K562 (cell line): ENCODE results near the gene SLC6A4. TPM values are rescaled to one million over a fixed set of nuclear protein-coding genes. Genes with fewer than 3 reads are reported as not detected.

Source experiments
- C11orf30 ChIP-seq: fragments of 450-650 bp; IDR thresholded peaks from 2 replicates; pipeline ENCODE4 v1.6.1; 2016; ENCODE audit warnings: low read depth, mild to moderate bottlenecking
- PHF21A ChIP-seq: fragments of 450-650 bp; IDR thresholded peaks from 2 replicates; pipeline ENCODE4 v1.6.1; 2017; ENCODE audit warnings: low read depth, borderline replicate concordance
- SRSF3 ChIP-seq: fragments of 200-400 bp; formaldehyde crosslinking; IDR thresholded peaks from 2 replicates; pipeline ENCODE4 v1.6.1; 2016; ENCODE audit warnings: mild to moderate bottlenecking, low read length, moderate library complexity; ENCODE audit not compliant: insufficient read depth
- ZNF277 ChIP-seq: fragments of 250-450 bp; sonication (Bioruptor Pico); IDR thresholded peaks from 2 replicates; pipeline ENCODE4 v1.8.0; 2022; ENCODE audit warnings: inconsistent platforms, mild to moderate bottlenecking, moderate library complexity, borderline replicate concordance
- polyA plus RNA-seq, 8 experiments: library from polyadenylated mRNA; depleted of rRNA in 4 of 8; stranded (reverse) in 5 of 8; unstranded in 3 of 8; fragments of >200 nt; fragmentation: Nextera tagmentation in 2 of 8; fragmentation: Illumina TruSeq in 1 of 8; extraction: Ambion mirVana in 2 of 8; extraction: Trizol in 1 of 8; gene quantifications; 2 replicates each; pipeline versions ENCODE4 v1.2.1 to v1.2.3, GENCODE V29; 2011 to 2014; ENCODE audit warnings: inconsistent platforms in 1 of 8, missing spikeins in 1 of 8
- total RNA-seq, 7 experiments: library from RNA; depleted of rRNA in 6 of 7; stranded (reverse); fragments of >200 nt in 6 of 7; fragmentation: Illumina TruSeq in 2 of 7; extraction: Trizol in 2 of 7; gene quantifications; 2 replicates each; pipeline versions ENCODE4 v1.2.1 to v1.2.3, GENCODE V29; 2011 to 2021; ENCODE audit warnings: low replicate concordance in 1 of 7
- TF ChIP-seq, protein P1 (sequence below), 2 experiments: fragments of 450-650 bp in 1 of 2; sonication (generic) in 1 of 2; formaldehyde crosslinking in 1 of 2; IDR thresholded peaks; 2 replicates each; pipeline versions ENCODE4 v1.7.1 to v1.9.0; 2016 to 2022; ENCODE audit warnings: inconsistent platforms in 1 of 2, mild to moderate bottlenecking in 1 of 2, missing genetic modification reagents in 1 of 2
- TF ChIP-seq, protein P2 (sequence below): fragments of 450-650 bp; IDR thresholded peaks from 2 replicates; pipeline ENCODE4 v1.6.1; 2016; ENCODE audit warnings: low read depth

SLC6A4 gene
- total and polyA plus RNA-seq, 9 of the 15 experiments (the other 6 are each of a cell fraction or from before 2014, with no cell fraction given), result 0.05 to 0.09 (median 0.07) TPM; not detected in 6

- TF ChIP-seq, protein P1, sequence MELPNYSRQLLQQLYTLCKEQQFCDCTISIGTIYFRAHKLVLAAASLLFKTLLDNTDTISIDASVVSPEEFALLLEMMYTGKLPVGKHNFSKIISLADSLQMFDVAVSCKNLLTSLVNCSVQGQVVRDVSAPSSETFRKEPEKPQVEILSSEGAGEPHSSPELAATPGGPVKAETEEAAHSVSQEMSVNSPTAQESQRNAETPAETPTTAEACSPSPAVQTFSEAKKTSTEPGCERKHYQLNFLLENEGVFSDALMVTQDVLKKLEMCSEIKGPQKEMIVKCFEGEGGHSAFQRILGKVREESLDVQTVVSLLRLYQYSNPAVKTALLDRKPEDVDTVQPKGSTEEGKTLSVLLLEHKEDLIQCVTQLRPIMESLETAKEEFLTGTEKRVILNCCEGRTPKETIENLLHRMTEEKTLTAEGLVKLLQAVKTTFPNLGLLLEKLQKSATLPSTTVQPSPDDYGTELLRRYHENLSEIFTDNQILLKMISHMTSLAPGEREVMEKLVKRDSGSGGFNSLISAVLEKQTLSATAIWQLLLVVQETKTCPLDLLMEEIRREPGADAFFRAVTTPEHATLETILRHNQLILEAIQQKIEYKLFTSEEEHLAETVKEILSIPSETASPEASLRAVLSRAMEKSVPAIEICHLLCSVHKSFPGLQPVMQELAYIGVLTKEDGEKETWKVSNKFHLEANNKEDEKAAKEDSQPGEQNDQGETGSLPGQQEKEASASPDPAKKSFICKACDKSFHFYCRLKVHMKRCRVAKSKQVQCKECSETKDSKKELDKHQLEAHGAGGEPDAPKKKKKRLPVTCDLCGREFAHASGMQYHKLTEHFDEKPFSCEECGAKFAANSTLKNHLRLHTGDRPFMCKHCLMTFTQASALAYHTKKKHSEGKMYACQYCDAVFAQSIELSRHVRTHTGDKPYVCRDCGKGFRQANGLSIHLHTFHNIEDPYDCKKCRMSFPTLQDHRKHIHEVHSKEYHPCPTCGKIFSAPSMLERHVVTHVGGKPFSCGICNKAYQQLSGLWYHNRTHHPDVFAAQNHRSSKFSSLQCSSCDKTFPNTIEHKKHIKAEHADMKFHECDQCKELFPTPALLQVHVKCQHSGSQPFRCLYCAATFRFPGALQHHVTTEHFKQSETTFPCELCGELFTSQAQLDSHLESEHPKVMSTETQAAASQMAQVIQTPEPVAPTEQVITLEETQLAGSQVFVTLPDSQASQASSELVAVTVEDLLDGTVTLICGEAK (IDR thresholded peaks at IDR 0.05), result no peak
- TF ChIP-seq, protein P1 (CRISPR knock-in tag; IDR thresholded peaks at IDR 0.05), result no peak
- no peak for TF ChIP-seq SRSF3
- no peak for TF ChIP-seq PHF21A
- TF ChIP-seq ZNF277 (CRISPR knock-in tag), result no peak
- no peak for TF ChIP-seq C11orf30
- TF ChIP-seq, protein P2, sequence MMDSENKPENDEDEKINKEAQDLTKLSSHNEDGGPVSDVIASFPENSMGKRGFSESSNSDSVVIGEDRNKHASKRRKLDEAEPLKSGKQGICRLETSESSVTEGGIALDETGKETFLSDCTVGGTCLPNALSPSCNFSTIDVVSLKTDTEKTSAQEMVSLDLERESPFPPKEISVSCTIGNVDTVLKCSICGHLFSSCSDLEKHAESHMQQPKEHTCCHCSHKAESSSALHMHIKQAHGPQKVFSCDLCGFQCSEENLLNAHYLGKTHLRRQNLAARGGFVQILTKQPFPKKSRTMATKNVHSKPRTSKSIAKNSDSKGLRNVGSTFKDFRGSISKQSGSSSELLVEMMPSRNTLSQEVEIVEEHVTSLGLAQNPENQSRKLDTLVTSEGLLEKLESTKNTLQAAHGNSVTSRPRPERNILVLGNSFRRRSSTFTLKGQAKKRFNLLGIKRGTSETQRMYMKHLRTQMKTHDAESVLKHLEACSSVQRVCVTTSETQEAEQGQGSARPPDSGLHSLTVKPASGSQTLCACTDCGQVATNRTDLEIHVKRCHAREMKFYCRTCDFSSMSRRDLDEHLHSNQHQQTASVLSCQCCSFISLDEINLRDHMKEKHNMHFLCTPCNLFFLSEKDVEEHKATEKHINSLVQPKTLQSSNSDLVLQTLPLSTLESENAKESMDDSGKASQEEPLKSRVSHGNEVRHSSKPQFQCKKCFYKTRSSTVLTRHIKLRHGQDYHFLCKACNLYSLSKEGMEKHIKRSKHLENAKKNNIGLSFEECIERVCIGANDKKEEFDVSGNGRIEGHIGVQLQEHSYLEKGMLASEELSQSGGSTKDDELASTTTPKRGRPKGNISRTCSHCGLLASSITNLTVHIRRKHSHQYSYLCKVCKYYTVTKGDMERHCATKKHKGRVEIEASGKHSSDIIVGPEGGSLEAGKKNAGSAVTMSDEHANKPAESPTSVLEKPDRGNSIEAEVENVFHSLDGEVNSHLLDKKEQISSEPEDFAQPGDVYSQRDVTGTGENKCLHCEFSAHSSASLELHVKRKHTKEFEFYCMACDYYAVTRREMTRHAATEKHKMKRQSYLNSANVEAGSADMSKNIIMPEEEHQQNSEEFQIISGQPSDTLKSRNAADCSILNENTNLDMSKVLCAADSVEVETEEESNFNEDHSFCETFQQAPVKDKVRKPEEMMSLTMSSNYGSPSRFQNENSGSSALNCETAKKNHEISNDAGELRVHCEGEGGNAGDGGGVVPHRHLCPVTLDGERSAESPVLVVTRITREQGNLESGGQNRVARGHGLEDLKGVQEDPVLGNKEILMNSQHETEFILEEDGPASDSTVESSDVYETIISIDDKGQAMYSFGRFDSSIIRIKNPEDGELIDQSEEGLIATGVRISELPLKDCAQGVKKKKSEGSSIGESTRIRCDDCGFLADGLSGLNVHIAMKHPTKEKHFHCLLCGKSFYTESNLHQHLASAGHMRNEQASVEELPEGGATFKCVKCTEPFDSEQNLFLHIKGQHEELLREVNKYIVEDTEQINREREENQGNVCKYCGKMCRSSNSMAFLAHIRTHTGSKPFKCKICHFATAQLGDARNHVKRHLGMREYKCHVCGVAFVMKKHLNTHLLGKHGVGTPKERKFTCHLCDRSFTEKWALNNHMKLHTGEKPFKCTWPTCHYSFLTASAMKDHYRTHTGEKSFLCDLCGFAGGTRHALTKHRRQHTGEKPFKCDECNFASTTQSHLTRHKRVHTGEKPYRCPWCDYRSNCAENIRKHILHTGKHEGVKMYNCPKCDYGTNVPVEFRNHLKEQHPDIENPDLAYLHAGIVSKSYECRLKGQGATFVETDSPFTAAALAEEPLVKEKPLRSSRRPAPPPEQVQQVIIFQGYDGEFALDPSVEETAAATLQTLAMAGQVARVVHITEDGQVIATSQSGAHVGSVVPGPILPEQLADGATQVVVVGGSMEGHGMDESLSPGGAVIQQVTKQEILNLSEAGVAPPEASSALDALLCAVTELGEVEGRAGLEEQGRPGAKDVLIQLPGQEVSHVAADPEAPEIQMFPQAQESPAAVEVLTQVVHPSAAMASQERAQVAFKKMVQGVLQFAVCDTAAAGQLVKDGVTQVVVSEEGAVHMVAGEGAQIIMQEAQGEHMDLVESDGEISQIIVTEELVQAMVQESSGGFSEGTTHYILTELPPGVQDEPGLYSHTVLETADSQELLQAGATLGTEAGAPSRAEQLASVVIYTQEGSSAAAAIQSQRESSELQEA, result no peak
Measured at GRCh38 chr17:30246460-30246859, 11.0 kb upstream of the SLC6A4 start (continued).
